ENCODE results near the gene LRRC8E. TPM values are rescaled to one million over a fixed set of nuclear protein-coding genes. Genes with fewer than 3 reads are reported as not detected.
"Not testable (repeated sequence)": the region's sequence is repeated elsewhere in the genome, so short reads cannot be mapped to it uniquely, and the experiment has no call there.

The LRRC8E gene
- total RNA-seq, 1 experiment from 2014 or later, result 20.1 TPM

DNA sequence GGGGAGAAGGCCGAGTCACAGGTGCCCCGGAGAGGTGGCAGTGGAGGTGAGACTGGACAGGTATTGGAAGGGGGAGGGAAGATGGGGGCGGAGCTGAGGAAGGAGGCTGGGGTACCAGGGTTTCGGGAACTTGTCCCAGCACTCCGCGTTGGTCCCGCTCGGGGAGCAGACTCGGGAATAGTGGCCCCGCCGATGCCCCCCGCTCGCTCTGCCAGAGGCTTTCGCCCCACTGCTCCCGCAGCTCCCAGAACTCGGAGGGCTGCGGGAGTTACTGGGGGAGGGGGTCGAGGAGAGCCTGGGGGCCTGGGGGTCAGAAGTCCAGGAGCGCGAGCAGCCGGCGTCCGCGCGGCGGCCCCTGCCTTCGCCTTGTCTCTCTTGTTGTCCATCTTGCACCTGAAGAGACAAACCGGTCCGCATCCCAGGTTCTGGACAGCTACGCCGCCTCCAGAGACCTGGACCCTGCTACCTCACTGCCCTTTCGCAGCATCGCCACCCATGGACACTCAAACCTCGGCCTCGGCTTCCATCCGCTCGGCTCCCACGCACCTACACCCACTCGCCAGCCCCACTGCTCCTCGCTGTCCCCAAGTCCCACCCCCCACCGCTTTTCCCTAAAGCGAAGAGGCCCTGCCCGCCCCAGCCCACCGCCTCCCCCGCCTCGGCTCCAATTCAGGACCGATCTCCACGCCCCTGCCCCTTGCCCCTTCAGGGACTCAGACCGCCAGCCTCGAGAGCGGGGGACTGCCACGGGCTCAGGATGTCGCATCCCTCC is 14.8 kb upstream of the LRRC8E start:
- H3K4me3 ChIP-seq, result peak overlapping the region; percentile 20; the same call in 1 of the 2 replicates
- H3K9me3 ChIP-seq, result no peaks in the 10 kb centered on the region
- no peak for DNase-seq
- no peaks in the 10 kb centered on the region for H3K36me3 ChIP-seq
- peaks cover 24% of the 10 kb centered on the region for H3K27me3 ChIP-seq

DNA sequence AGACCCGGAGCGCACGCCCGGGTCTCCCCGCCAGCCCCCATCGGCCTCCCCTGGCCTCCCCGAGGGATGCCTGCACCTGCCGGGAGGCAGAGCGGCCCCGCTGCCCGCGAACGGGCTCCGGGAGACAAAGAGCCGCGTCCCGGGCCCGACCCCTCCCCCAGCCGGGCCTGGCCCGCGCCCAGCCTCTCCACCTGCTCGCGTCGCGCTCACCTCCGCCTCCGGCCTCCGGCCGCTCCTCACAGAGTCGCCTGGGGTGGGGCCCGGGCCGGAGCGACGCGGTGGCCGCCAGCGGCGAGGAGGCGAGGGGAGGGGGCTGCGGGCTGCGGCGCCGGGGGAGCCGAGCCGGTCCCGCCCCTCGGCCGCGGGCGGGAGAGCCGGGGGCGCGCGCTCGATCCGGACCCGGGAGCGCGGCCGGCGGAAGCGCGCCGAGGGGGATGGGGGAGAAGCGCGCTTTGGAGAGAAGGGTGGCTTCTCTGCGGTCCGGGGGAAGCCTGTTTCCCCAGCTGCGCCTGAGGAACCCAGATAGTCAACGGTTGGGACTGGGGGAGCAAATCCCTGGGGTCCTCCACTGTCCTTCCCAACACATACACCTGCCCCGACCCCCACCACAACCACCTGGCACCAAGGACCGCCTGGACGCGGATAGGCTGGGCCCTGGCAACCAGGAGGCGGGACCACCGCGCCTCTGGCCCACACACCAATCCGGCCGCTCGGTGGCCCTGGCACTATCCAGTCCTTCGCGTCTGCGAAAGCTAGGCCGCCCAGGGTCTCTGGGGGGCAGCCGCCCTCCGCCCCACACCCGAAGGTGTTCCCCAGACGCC is 14.0 kb upstream of the LRRC8E start, which contains the start of gene PRR36:
PRR36 (minus strand) TSS at position 315 of the 821 bp plus-strand sequence. CDS start 701 bp downstream, outside the sequence.
- Histone ChIP-seq H3K4me3 (peak within 1 kb of the TSS; percentile 27), H3K9me3 (no peaks in the 10 kb centered on the region), H3K27me3 (peaks cover 24% of the 10 kb centered on the region), H3K36me3 (no peaks in the 10 kb centered on the region)
- peak; percentile 43 for DNase-seq

- no peaks in the 10 kb centered on the region for H3K36me3 ChIP-seq
- no peak for DNase-seq
- H3K27me3 ChIP-seq, result peaks cover 24% of the 10 kb centered on the region
- H3K9me3 ChIP-seq, result no peaks in the 10 kb centered on the region
- no peak overlapping the region for H3K4me3 ChIP-seq
Observed at GRCh38 chr19:7874897-7875273, 13.4 kb upstream of the LRRC8E start.

- H3K27me3 ChIP-seq, result peaks cover 29% of the 10 kb centered on the region
- H3K36me3 ChIP-seq, result no peaks in the 10 kb centered on the region
- H3K4me3 ChIP-seq, result no peak overlapping the region
- DNase-seq, result no peak
- H3K9me3 ChIP-seq, result peaks cover 2% of the 10 kb centered on the region; the same call in 1 of the 2 replicates
Observed at GRCh38 chr19:7877249-7877836, 11.0 kb upstream of the LRRC8E start.

DNA sequence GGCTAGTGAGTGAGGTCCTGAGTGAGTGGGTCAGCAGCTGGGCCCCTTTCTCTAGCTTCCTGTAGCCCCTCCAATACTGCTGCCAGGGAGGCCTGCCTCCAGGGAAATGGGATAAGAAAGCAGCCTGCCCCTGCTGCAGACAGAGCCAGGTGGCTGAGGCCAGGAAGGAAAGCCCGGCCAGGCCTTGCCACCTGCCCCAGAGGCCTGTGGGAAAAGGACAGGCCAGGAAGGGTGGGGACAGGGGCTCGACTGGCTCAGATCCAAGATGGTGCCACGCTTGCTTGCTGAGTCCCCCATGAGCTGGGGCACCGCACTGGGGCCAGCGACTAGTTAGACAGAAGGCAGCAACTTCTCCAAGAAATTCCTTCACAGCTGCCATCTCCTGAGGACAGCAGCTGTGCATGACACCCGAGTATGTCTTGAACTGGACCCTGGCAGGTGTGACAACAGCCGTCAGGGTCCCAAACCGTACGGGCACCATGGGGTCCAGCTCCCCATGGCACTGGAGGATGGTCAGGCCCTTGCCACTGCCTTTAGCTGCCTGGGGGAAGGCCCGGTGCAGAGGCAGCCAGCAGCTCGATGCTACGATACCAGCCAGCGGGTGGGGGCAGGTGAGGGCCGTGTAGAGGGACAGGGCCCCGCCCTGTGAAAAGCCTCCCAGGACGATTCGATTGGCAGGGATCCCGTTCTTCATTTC is 9.1 kb upstream of the LRRC8E start:
- Histone ChIP-seq H3K9me3 (peaks cover 2% of the 10 kb centered on the region; the same call in 1 of the 2 replicates), H3K4me3 (no peak overlapping the region), H3K36me3 (no peaks in the 10 kb centered on the region), H3K27me3 (peaks cover 11% of the 10 kb centered on the region)
- no peak for DNase-seq

DNA sequence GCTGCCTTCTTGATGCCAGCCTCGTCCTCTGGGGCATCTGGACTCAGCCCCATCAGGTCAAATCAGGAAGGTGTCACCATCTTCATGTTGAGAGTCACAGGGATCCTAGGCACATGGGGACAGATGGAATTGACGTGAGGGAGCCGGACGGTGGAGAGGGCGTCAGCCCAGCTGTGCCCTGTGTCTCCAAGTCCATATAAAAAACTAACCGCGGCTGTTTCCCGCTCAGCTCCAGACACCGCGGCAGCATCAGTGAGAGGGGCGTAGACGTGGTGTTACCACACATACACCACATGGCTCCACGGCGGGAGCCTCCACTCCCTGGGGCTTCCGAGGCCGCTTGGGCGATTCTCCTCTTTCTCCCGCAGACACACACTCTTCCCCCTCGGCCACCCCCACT is 8.5 kb upstream of the LRRC8E start:
- H3K9me3 ChIP-seq, result peaks cover 2% of the 10 kb centered on the region; the same call in 1 of the 2 replicates
- no peak overlapping the region for H3K4me3 ChIP-seq
- H3K27me3 ChIP-seq, result peaks cover 6% of the 10 kb centered on the region
- H3K36me3 ChIP-seq, result no peaks in the 10 kb centered on the region
- DNase-seq, result no peak

DNA sequence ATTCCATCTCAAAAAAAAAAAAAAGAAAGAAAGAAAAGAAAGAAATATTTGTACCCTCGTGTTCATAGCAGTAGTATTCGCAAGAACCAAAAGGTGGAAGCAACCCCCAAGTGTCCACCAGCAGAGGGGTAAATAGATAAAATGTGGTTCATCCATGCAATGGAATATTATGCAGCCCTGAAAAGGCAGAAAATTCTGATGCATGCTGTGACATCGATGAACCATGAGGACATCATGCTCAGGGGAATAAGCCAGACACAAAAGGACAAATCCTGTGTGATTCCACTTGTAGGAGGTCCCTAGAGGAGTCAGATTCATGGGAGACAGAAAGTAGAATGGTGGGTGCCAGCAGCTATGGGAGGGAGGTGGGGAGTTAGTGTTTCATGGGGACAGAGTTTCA is 6.4 kb upstream of the LRRC8E start:
- peaks cover 5% of the 10 kb centered on the region; the same call in 1 of the 2 replicates for H3K27me3 ChIP-seq
- peaks cover 2% of the 10 kb centered on the region; the same call in 1 of the 2 replicates for H3K9me3 ChIP-seq
- H3K4me3 ChIP-seq, result no peak overlapping the region
- no peak for DNase-seq
- no peaks in the 10 kb centered on the region for H3K36me3 ChIP-seq

DNA sequence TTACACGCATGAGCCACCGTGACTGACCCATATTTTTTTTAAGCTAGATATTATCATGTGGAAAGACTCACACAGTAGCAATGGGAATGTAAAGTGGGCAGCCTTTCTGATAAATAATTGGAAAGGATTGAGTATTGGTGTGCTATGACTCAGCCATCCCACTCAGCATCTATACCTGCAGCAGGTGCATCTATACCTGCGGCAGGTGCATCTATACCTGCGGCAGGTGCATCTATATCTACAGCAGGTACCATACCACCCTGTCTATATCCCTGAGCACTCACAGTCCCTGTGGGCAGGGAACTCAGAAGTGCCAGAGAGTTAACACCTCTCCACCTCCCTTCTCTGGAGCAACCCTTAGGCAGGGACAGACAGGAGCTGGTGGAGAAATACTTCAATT is 5.2 kb upstream of the LRRC8E start:
- Histone ChIP-seq H3K9me3 (peaks cover 2% of the 10 kb centered on the region; the same call in 1 of the 2 replicates), H3K4me3 (no peak overlapping the region), H3K36me3 (no peaks in the 10 kb centered on the region), H3K27me3 (peaks cover 5% of the 10 kb centered on the region; the same call in 1 of the 2 replicates)
- DNase-seq, result no peak

- no peak overlapping the region for H3K4me3 ChIP-seq
- H3K9me3 ChIP-seq, result peaks cover 2% of the 10 kb centered on the region; the same call in 1 of the 2 replicates
- DNase-seq, result peak; percentile 50
- H3K27me3 ChIP-seq, result peaks cover 5% of the 10 kb centered on the region; the same call in 1 of the 2 replicates
- no peaks in the 10 kb centered on the region for H3K36me3 ChIP-seq
Observed at GRCh38 chr19:7883796-7884570, 4.3 kb upstream of the LRRC8E start.

DNA sequence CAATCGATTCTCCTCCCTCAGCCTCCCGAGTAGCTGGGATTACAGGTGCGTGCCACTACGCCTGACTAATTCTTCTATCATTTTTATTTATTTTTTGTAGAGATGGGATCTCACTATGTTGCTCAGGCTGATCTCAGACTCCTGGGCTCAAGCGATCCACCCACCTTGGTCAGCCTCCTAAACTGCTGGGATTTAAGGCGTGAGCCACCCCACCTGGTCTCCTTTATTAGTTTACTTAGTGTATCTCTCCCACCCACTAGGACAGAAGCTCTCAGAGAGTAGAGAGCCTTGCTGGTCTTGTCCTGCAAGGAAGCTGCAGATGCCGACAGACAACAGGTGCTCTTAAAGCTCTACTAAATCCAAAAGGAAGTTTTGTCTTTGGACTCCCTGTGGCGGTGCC is 2.5 kb upstream of the LRRC8E start:
- Histone ChIP-seq H3K36me3 (no peaks in the 10 kb centered on the region), H3K27me3 (peaks cover 5% of the 10 kb centered on the region; the same call in 1 of the 2 replicates), H3K4me3 (no peak overlapping the region), H3K9me3 (peaks cover 2% of the 10 kb centered on the region; the same call in 1 of the 2 replicates)
- no peak for DNase-seq

DNA sequence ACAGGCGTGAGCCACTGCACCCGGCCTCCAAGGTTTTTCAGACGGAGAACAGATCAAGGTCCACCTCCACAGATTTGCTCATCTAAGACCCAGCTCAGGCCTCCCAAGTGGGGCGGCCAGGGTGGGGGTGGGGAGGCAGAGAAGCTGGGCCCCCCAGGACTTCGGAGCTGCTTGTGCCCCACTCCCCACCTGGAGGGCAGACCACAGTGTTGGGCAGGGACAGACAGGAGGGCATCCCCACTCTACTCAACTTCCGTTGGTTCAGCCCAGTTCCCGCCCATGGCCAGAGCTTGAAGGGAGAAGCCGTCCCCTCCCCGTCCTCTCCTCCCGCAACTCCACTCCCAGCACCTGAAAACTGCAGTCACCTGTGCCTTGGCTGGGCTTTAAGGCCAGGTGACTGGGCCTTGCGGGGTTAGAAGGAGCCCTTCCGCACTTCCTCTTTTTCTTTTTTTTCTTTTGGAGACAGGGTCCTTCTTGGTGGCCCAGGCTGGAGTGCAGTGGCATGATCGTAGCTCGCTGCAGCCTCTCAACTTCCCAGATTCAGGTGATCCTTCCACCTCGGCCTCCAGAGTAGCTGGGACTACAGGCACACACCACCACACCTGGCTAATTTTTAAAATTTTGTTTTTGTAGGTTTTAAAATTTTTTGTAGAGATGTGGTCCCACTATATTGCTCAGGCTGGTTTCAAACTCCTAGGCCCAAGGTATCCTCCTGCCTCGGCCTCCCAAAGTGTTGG is 734 bp upstream of the LRRC8E start:
- Histone ChIP-seq H3K9me3 (no peaks in the 10 kb centered on the region), H3K4me3 (peak overlapping the region; percentile 89), H3K36me3 (no peaks in the 10 kb centered on the region), H3K27me3 (no peaks in the 10 kb centered on the region)
- no peak for DNase-seq

GRCh38 chr19:7888826-7889217 is 512 bp downstream of the LRRC8E start:
- no peak for DNase-seq
- no peaks in the 10 kb centered on the region for H3K27me3 ChIP-seq
- H3K36me3 ChIP-seq, result no peaks in the 10 kb centered on the region; the same call in 1 of the 2 replicates
- H3K4me3 ChIP-seq, result peak overlapping the region; percentile 89
- no peaks in the 10 kb centered on the region for H3K9me3 ChIP-seq

DNA sequence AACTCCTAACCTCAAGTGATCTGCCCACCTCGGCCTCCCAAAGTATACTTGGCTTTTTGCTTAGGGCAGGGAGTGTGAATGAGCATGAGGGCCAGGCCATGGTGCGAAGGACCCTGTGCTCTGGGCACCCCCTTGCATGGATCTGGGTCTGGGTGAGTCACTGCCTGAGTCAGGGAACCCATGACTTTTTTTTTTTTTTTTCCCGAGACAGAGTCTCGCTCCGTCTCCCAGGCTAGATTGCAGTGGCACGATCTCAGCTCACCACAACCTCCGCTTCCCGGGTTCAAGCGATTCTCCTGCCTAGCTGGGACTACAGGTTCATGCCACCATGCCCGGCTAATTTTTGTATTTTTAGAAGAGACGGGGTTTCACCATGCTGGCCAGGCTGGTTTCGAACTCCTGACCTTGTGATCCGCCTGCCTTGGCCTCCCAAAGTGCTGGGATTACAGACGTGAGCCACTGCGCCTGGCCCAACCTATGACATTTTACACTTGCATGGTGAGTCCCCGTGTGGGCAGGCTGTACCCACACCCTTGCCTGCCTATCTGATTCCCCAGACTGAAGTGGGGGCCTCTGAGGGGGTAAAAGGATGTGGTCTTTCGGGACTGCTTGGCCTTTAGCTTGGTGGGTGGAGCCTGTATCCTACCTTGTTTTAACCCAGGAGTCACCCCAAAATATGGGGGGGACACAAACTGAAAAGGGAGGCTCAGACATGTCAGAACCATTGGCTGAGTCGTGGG is 5.2 kb downstream of the LRRC8E start:
- H3K36me3 ChIP-seq, result peaks cover 12% of the 10 kb centered on the region
- H3K27me3 ChIP-seq, H3K9me3 ChIP-seq, DNase-seq, H3K4me3 ChIP-seq: not testable (repeated sequence)

DNA sequence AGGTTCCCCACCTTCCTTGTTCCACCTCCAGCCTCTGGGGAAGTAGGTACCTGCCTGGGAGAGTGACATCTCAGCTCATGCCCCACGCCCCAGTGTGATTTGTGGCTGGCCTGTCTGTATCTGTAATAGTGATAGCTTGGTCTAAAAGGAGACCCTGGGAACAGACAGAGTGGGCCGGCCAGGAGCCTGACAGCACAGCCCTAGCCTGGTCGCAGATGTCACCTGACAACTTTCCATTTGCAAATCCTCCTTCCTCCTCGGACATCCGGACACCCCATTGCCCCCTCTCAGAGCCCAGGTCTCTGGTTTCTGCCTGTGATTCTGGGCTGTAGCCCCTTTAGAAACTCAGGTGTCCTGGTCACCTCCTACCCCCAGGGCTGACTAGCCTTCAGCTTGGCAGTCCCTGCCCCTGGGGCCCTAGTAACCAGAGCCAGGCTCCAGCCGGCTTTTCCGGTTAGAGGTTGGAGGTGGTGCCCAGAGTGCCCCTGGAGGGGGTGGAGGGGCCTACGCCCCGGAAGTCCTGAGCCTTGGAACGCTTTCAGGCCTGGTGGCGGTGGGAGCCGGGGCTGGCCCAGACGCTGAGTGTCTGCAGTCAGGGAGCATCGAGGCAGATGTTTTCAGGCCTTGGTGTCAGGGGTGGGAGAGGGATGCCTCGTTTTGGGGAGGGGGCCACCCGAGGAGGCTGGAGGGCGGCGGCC is 6.5 kb downstream of the LRRC8E start:
- Histone ChIP-seq H3K27me3 (no peaks in the 10 kb centered on the region), H3K4me3 (no peak overlapping the region), H3K9me3 (no peaks in the 10 kb centered on the region), H3K36me3 (peaks cover 24% of the 10 kb centered on the region)
- DNase-seq, result no peak
